Adipocyte (in vitro differentiated cells): Measurements from ENCODE around the gene PLCG2.
A peak's percentile ranks its signal among the peaks of the same experiment; 100 is the strongest.

Source experiments
- DNase-seq: peaks from one replicate; pipeline ENCODE4 v3.0.0-alpha.2; 2015; ENCODE audit warnings: low read depth
- H3K27me3 ChIP-seq: replicated peaks from 2 replicates; pipeline ENCODE4 v1.7.0; 2013; ENCODE audit warnings: mild to moderate bottlenecking, low read length, moderate library complexity; ENCODE audit not compliant: control insufficient read depth, insufficient read depth
- H3K36me3 ChIP-seq: 2 replicates; pipeline ENCODE4 v1.7.0; 2013; ENCODE audit warnings: low read length, mild to moderate bottlenecking, moderate library complexity; ENCODE audit not compliant: control insufficient read depth, insufficient read depth, severe bottlenecking
- H3K4me1 ChIP-seq: 2 replicates; pipeline ENCODE4 v1.7.0; 2013; ENCODE audit warnings: mild to moderate bottlenecking, low read length, moderate library complexity; ENCODE audit not compliant: control insufficient read depth, insufficient read depth
- H3K4me3 ChIP-seq: 2 replicates; pipeline ENCODE4 v1.7.0; 2013; ENCODE audit warnings: mild to moderate bottlenecking, low read length, moderate library complexity
- H3K9ac ChIP-seq: 2 replicates; pipeline ENCODE4 v1.7.0; 2013; ENCODE audit warnings: mild to moderate bottlenecking, low read length, moderate library complexity
- H3K9me3 ChIP-seq: 2 replicates; pipeline ENCODE4 v1.7.0; 2013; ENCODE audit warnings: mild to moderate bottlenecking, low read length, moderate library complexity; ENCODE audit not compliant: control insufficient read depth

Gene PLCG2

GRCh38 chr16:81938326-81939163 is 159.5 kb downstream of the PLCG2 start:
- no peak for DNase-seq
- no peaks in the 10 kb centered on the region for H3K36me3 ChIP-seq
- no peaks in the 10 kb centered on the region for H3K9me3 ChIP-seq

GRCh38 chr16:81939164-81940056 is 160.3 kb downstream of the PLCG2 start:
- Histone ChIP-seq H3K4me3 (no peak overlapping the region), H3K4me1 (peaks cover 7% of the 10 kb centered on the region), H3K36me3 (no peaks in the 10 kb centered on the region), H3K9ac (no peak overlapping the region), H3K27me3 (peaks cover 31% of the 10 kb centered on the region), H3K9me3 (no peaks in the 10 kb centered on the region)
- no peak for DNase-seq

More at GRCh38 chr16:81938326-81939163, 159.5 kb downstream of the PLCG2 start:
- Histone ChIP-seq H3K4me3 (no peak overlapping the region), H3K9ac (no peak overlapping the region), H3K4me1 (peaks cover 7% of the 10 kb centered on the region), H3K27me3 (peaks cover 31% of the 10 kb centered on the region)

DNA sequence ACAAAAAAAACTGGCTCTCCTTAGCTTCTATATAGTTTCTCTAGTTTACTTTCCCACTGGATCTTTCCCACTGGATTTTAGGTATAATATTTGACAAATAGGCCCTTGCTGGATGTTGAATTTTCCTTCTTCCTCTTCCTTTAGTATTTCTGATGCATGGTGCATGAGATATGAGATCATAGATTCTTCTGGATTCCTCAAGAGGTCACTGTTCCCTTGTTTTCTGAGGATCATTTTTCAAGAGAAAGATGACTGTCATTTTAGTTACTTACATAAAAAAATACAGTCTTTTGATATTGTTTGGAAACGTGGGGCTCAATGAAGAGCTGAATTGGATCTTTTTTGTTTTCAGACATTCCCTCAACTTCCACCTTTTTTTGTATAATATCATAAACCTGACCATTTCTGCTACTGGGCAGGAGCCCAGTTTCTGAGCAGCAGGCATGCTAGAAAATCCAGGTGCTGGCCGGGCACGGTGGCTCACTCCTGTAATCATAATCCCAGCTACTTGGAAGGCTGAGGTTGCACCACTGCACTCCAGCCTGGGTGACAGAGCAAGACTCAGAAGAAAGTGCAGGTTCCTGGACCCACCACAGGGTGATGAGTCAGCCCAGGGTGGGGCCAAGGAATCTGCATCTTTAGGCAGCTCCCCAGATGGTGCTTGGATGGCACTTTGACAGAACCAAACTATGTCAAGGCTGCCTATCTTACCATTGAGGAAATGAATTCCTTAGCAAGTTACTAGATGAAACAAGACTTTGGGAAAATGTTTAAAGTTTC is 161.9 kb downstream of the PLCG2 start:
- Histone ChIP-seq H3K9ac (no peak overlapping the region), H3K36me3 (no peaks in the 10 kb centered on the region), H3K4me3 (no peak overlapping the region), H3K27me3 (peaks cover 28% of the 10 kb centered on the region), H3K4me1 (peaks cover 14% of the 10 kb centered on the region), H3K9me3 (no peaks in the 10 kb centered on the region)
- peak; percentile 82 for DNase-seq

GRCh38 chr16:81942007-81942601 is 163.0 kb downstream of the PLCG2 start:
- peaks cover 18% of the 10 kb centered on the region for H3K27me3 ChIP-seq
- no peak for DNase-seq
- H3K4me3 ChIP-seq, result no peak overlapping the region
- H3K9me3 ChIP-seq, result no peaks in the 10 kb centered on the region
- no peak overlapping the region for H3K9ac ChIP-seq
- H3K36me3 ChIP-seq, result no peaks in the 10 kb centered on the region
- peaks cover 14% of the 10 kb centered on the region for H3K4me1 ChIP-seq

GRCh38 chr16:81945665-81946064 is 166.6 kb downstream of the PLCG2 start:
- Histone ChIP-seq H3K27me3 (no peaks in the 10 kb centered on the region), H3K9me3 (peaks cover 2% of the 10 kb centered on the region)

GRCh38 chr16:81946206-81946605 is 167.1 kb downstream of the PLCG2 start:
- H3K9ac ChIP-seq, result no peak overlapping the region
- no peak for DNase-seq
- H3K27me3 ChIP-seq, result no peaks in the 10 kb centered on the region
- no peak overlapping the region for H3K4me3 ChIP-seq
- peaks cover 7% of the 10 kb centered on the region for H3K9me3 ChIP-seq
- H3K4me1 ChIP-seq, result peaks cover 11% of the 10 kb centered on the region
- no peaks in the 10 kb centered on the region for H3K36me3 ChIP-seq

More at GRCh38 chr16:81945665-81946064, 166.6 kb downstream of the PLCG2 start:
- no peaks in the 10 kb centered on the region for H3K36me3 ChIP-seq
- peaks cover 14% of the 10 kb centered on the region for H3K4me1 ChIP-seq
- H3K4me3 ChIP-seq, result no peak overlapping the region
- DNase-seq, result peak; percentile 41
- H3K9ac ChIP-seq, result no peak overlapping the region

- H3K9ac ChIP-seq, result no peak overlapping the region
- peaks cover 26% of the 10 kb centered on the region for H3K9me3 ChIP-seq
- DNase-seq, result no peak
These were observed 172.5 kb downstream of the PLCG2 start for GRCh38 chr16:81951564-81951963.

GRCh38 chr16:81956213-81956948 is 177.3 kb downstream of the PLCG2 start:
- Histone ChIP-seq H3K4me3 (no peak overlapping the region), H3K9me3 (peaks cover 17% of the 10 kb centered on the region), H3K9ac (no peak overlapping the region), H3K4me1 (no peaks in the 10 kb centered on the region), H3K27me3 (peaks cover 5% of the 10 kb centered on the region), H3K36me3 (no peaks in the 10 kb centered on the region)
- peak; percentile 60 for DNase-seq

More at GRCh38 chr16:81951564-81951963, 172.5 kb downstream of the PLCG2 start:
- H3K4me1 ChIP-seq, result no peaks in the 10 kb centered on the region
- no peak overlapping the region for H3K4me3 ChIP-seq
- no peaks in the 10 kb centered on the region for H3K36me3 ChIP-seq
- H3K27me3 ChIP-seq, result no peaks in the 10 kb centered on the region

GRCh38 chr16:81964808-81965207 is 185.7 kb downstream of the PLCG2 start:
- Histone ChIP-seq H3K9ac (no peak overlapping the region), H3K27me3 (no peaks in the 10 kb centered on the region), H3K36me3 (no peaks in the 10 kb centered on the region), H3K9me3 (peaks cover 6% of the 10 kb centered on the region), H3K4me1 (no peaks in the 10 kb centered on the region), H3K4me3 (no peak overlapping the region)
- no peak for DNase-seq

DNA sequence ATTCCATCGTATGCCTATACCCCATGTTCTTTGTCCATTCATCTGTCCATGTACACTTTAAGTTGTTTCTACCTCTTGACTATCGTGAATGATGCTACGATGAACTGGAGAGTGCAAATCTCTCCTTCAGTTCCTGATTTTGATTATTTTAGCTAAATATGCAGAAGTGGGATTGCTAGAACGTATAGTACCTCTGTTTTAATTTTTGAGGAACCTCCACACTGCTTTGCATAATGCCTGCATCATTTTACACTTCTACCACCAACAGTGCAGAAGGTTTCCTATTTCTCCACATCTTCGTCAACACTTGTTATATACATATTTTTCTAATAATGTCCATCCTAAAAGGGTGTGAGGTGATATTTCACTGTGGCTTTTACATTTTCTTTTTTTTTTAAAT is 188.3 kb downstream of the PLCG2 start:
- peaks cover 22% of the 10 kb centered on the region for H3K9me3 ChIP-seq
- no peak overlapping the region for H3K4me3 ChIP-seq
- no peaks in the 10 kb centered on the region for H3K4me1 ChIP-seq
- H3K9ac ChIP-seq, result no peak overlapping the region
- DNase-seq, result no peak
- no peaks in the 10 kb centered on the region for H3K27me3 ChIP-seq
- no peaks in the 10 kb centered on the region for H3K36me3 ChIP-seq
